Measurements from ENCODE around the gene ADAMTS12. TPM values are rescaled to one million over a fixed set of nuclear protein-coding genes. Genes with fewer than 3 reads are reported as not detected.

ADAMTS12 gene
- total and polyA plus RNA-seq, 2 experiments from 2014 or later: 9.1 to 17.1 TPM

GRCh38 chr5:33691856-33692255, 199.9 kb downstream of the ADAMTS12 start:
- H3K9me2 ChIP-seq (ENCODE audit: insufficient read depth): peaks cover 18% of the 10 kb centered on the region; the same call in 1 of the 2 replicates
- H3K36me3 ChIP-seq (ENCODE audit: insufficient read depth): 0 out of 2 replicates have a peak, but pooled peaks cover 3% of the 10 kb centered on the region
- no peak overlapping the region for H3K4me3 ChIP-seq
- Mint-ChIP-seq H3K9me3 (peaks cover 19% of the 10 kb centered on the region), H3K4me3 (no peak overlapping the region), H3K36me3 (ENCODE audit: low read depth) (peaks cover 10% of the 10 kb centered on the region; the same call in 2 of the 3 replicates), H3K27me3 (ENCODE audit: insufficient read depth, low read depth, poor library complexity) (no peaks in the 10 kb centered on the region), H3K4me1 (peaks cover 4% of the 10 kb centered on the region; the same call in 2 of the 3 replicates), H3K27ac (no peak overlapping the region)
- no peaks in the 10 kb centered on the region for H4K20me1 ChIP-seq (replicated peaks; ENCODE audit: insufficient read depth)
- H3K79me2 ChIP-seq (replicated peaks; ENCODE audit: insufficient read depth): no peaks in the 10 kb centered on the region
- no peaks in the 10 kb centered on the region for H3K27me3 ChIP-seq (ENCODE audit: insufficient read depth)
- no peak for ATAC-seq
- no peaks in the 10 kb centered on the region for H3F3A ChIP-seq (replicated peaks; ENCODE audit: low read depth)
- H3K4me1 ChIP-seq (ENCODE audit: insufficient read depth): no peaks in the 10 kb centered on the region
- H3K4me2 ChIP-seq: no peak overlapping the region
- no peak overlapping the region for H3K27ac ChIP-seq (ENCODE audit: low read depth)
- TF ChIP-seq REST (IDR thresholded peaks at IDR 0.05; ENCODE audit: unreplicated experiment) (no peak), STAT1 (IDR thresholded peaks at IDR 0.05; ENCODE audit: unreplicated experiment) (no peak), EZH2 (IDR thresholded peaks at IDR 0.05; ENCODE audit: low read depth, unreplicated experiment) (no peak), CTCF (conservative IDR thresholded peaks at IDR 0.05; ENCODE audit: low read depth in 2 of 2) (no peak), POLR2AphosphoS5 (IDR thresholded peaks at IDR 0.05; ENCODE audit: low read depth) (no peak), ZNF331 (CRISPR knock-in tag; IDR thresholded peaks at IDR 0.05; ENCODE audit: low read depth) (no peak), NANOG (IDR thresholded peaks at IDR 0.05; ENCODE audit: borderline replicate concordance) (no peak), JUNB (IDR thresholded peaks at IDR 0.05; ENCODE audit: unreplicated experiment) (no peak), ZNF114 (CRISPR knock-in tag; IDR thresholded peaks at IDR 0.05) (no peak), CREB1 (CRISPR knock-in tag; IDR thresholded peaks at IDR 0.05; ENCODE audit: low read depth) (no peak), ZNF462 (CRISPR knock-in tag; IDR thresholded peaks at IDR 0.05) (no peak), ETS1 (IDR thresholded peaks at IDR 0.05) (no peak), EZH2phosphoT487 (IDR thresholded peaks at IDR 0.05; ENCODE audit: unreplicated experiment) (no peak)
- no peak overlapping the region for H2AFZ ChIP-seq
- DNase-seq (ENCODE audit: low spot score): no peak

Data from GM23338 (cell line).